ENCODE measurements around the gene ST6GALNAC5.

Gene ST6GALNAC5

GRCh38 chr1:77056525-77056924, 189.2 kb downstream of the ST6GALNAC5 start:
- no peak for DNase-seq

GRCh38 chr1:77057994-77058585, 190.8 kb downstream of the ST6GALNAC5 start:
- DNase-seq: no peak

GRCh38 chr1:77060000-77060399, 192.7 kb downstream of the ST6GALNAC5 start:
- no peak for DNase-seq

- no peak for DNase-seq
These were observed 193.9 kb downstream of the ST6GALNAC5 start for GRCh38 chr1:77061162-77061561.

- no peak for DNase-seq
These were observed 195.8 kb downstream of the ST6GALNAC5 start for GRCh38 chr1:77063118-77063517.

GRCh38 chr1:77064246-77064645, 197.0 kb downstream of the ST6GALNAC5 start:
- DNase-seq: no peak

GRCh38 chr1:77065693-77066342, 198.5 kb downstream of the ST6GALNAC5 start:
- no peak for DNase-seq

GRCh38 chr1:77068013-77068412, 200.7 kb downstream of the ST6GALNAC5 start:
- DNase-seq: no peak

GRCh38 chr1:77076759-77077158, 209.5 kb downstream of the ST6GALNAC5 start:
- no peak for DNase-seq

GRCh38 chr1:77081834-77082233, 214.6 kb downstream of the ST6GALNAC5 start:
- DNase-seq: no peak

- DNase-seq: no peak
These were observed 217.2 kb downstream of the ST6GALNAC5 start for GRCh38 chr1:77084457-77084856.

GRCh38 chr1:77085109-77085508, 217.8 kb downstream of the ST6GALNAC5 start:
- DNase-seq: no peak

- no peak for DNase-seq
These were observed 222.5 kb downstream of the ST6GALNAC5 start for GRCh38 chr1:77089756-77090155.

- no peak for DNase-seq
These were observed 228.0 kb downstream of the ST6GALNAC5 start for GRCh38 chr1:77095236-77095635.

- no peak for DNase-seq
These were observed 229.4 kb downstream of the ST6GALNAC5 start for GRCh38 chr1:77096496-77097255.

GRCh38 chr1:77100875-77101274, 233.6 kb downstream of the ST6GALNAC5 start:
- DNase-seq: no peak

GRCh38 chr1:77103486-77103885, 236.2 kb downstream of the ST6GALNAC5 start:
- DNase-seq: no peak

- no peak for DNase-seq
These were observed 237.4 kb downstream of the ST6GALNAC5 start for GRCh38 chr1:77104672-77105071.
